GM12892 (cell line): ENCODE data around the gene ADPRS.

ENCODE experiments used
- POLR2A ChIP-seq: IDR thresholded peaks from 2 replicates; pipeline ENCODE4 v1.6.1; 2011; ENCODE audit warnings: low read depth, low read length, control low read depth
- POLR2AphosphoS5 ChIP-seq: IDR thresholded peaks from 2 replicates; pipeline ENCODE4 v1.6.1; 2011; ENCODE audit warnings: low read depth, low read length, control low read depth
- TAF1 ChIP-seq: IDR thresholded peaks from 2 replicates; pipeline ENCODE4 v1.6.1; 2011; ENCODE audit warnings: low read depth, mild to moderate bottlenecking, control low read depth, low read length, borderline replicate concordance

- TF ChIP-seq TAF1 (no peak), POLR2A (no peak), POLR2AphosphoS5 (no peak)
Observed at GRCh38 chr1:36098650-36099365, 10.1 kb downstream of the ADPRS start.
